ENCODE measurements around the gene POLR2M. TPM values are rescaled to one million over a fixed set of nuclear protein-coding genes. Genes with fewer than 3 reads are reported as not detected.

The POLR2M gene
- total and polyA plus RNA-seq, 9 donors = 47.1 to 510 (median 113) TPM

GRCh38 chr15:57698243-57698642, 8.3 kb upstream of the POLR2M start:
- intact Hi-C loops (cut with DNase I) = no loop called here
- Histone ChIP-seq H3K4me1 (ENCODE audit: insufficient read depth) (peaks cover 2% of the 10 kb centered on the region), H3K36me3 (no peaks in the 10 kb centered on the region), H3K27ac (no peak overlapping the region), H3K4me3 (no peak overlapping the region), H3K9me3 (no peaks in the 10 kb centered on the region), H3K27me3 (no peaks in the 10 kb centered on the region)
- DNase-seq = no peak
- TF ChIP-seq CTCF (IDR thresholded peaks at IDR 0.05) (no peak), POLR2A (IDR thresholded peaks at IDR 0.05) (no peak), EP300 (IDR thresholded peaks at IDR 0.05) (no peak)

DNA sequence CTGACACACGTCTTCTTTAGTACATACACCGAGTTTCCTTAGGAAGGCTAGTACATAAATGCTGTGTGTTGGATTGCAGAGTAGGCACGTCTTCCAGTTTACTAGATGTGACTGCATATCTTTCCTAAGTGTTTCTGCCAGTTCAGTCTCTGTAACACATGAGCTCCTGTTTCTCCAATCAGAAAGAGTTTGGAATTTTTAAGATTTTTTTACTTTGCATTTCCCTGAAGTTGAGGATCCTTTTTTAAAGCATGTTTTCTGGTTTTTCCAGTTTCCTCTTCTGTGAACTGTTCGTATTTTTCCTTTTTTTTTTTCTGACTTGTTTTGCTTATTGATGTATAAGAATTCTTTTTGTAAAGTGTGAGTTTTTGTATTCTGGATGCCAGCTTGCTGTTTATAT, 7.5 kb upstream of the POLR2M start:
- H3K27me3 ChIP-seq = no peaks in the 10 kb centered on the region
- no peaks in the 10 kb centered on the region for H3K9me3 ChIP-seq
- DNase-seq = no peak
- intact Hi-C loops (cut with DNase I) = no loop called here
- H3K4me3 ChIP-seq = no peak overlapping the region
- no peak overlapping the region for H3K27ac ChIP-seq
- H3K4me1 ChIP-seq (ENCODE audit: insufficient read depth) = peaks cover 2% of the 10 kb centered on the region
- TF ChIP-seq EP300 (IDR thresholded peaks at IDR 0.05) = no peak
- no peak for TF ChIP-seq POLR2A (IDR thresholded peaks at IDR 0.05)
- TF ChIP-seq CTCF (IDR thresholded peaks at IDR 0.05) = no peak
- WGBS, 3 donors = 63 to 79% (median 66%) methylated on average over 4 of the region's 4 CpGs
- H3K36me3 ChIP-seq = no peaks in the 10 kb centered on the region

GRCh38 chr15:57703387-57703786, 3.1 kb upstream of the POLR2M start:
- Histone ChIP-seq H3K36me3 (no peaks in the 10 kb centered on the region), H3K27me3 (no peaks in the 10 kb centered on the region), H3K9me3 (no peaks in the 10 kb centered on the region), H3K4me3 (no peak overlapping the region), H3K4me1 (ENCODE audit: insufficient read depth) (peaks cover 2% of the 10 kb centered on the region), H3K27ac (no peak overlapping the region)
- WGBS, 3 donors = 1 to 3% (median 2%) methylated on average over 2 of the region's 2 CpGs
- intact Hi-C loops (cut with DNase I) = no loop called here
- TF ChIP-seq CTCF (IDR thresholded peaks at IDR 0.05) (no peak), POLR2A (IDR thresholded peaks at IDR 0.05) (no peak), EP300 (IDR thresholded peaks at IDR 0.05) (no peak)
- no peak for DNase-seq

DNA sequence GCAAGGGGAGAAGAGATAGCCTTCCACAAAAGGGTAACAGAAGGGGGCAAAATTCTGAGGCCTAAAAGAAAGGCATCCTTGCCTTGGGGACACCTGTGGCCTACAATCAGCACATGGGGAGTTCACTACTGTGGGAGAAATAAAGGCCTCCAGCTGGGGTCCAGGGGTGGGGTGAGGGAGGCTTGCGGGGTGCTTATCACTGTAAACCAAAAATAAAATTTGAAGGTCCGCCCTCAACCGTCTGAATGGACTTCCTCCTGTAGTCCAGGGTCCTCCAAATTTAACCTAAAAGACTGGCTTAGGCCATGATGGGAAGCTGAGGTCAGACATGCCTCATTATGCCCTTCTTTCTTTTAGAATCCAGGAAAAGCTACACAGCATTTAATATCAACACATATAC, 2.1 kb upstream of the POLR2M start:
- H3K27me3 ChIP-seq = no peaks in the 10 kb centered on the region
- no peak overlapping the region for H3K4me3 ChIP-seq
- DNase-seq = no peak
- intact Hi-C loops (cut with DNase I) = no loop called here
- 49 to 71% (median 50%) methylated on average over 3 of the region's 3 CpGs for WGBS, 3 donors
- TF ChIP-seq POLR2A (IDR thresholded peaks at IDR 0.05) = no peak
- TF ChIP-seq CTCF (IDR thresholded peaks at IDR 0.05) = no peak
- no peak for TF ChIP-seq EP300 (IDR thresholded peaks at IDR 0.05)
- H3K4me1 ChIP-seq (ENCODE audit: insufficient read depth) = peaks cover 6% of the 10 kb centered on the region
- no peaks in the 10 kb centered on the region for H3K9me3 ChIP-seq
- H3K27ac ChIP-seq = no peak overlapping the region
- H3K36me3 ChIP-seq = no peaks in the 10 kb centered on the region
